ENCODE measurements around the gene TRIAP1. TPM values are rescaled to one million over a fixed set of nuclear protein-coding genes. Genes with fewer than 3 reads are reported as not detected.
"Not testable (repeated sequence)": the region's sequence is repeated elsewhere in the genome, so short reads cannot be mapped to it uniquely, and the experiment has no call there.

TRIAP1 gene
- total RNA-seq, 2 experiments from 2014 or later = 56.8 to 59.2 TPM

GRCh38 chr12:120466560-120467315 lies 20.6 kb upstream of the TRIAP1 start:
- peaks cover 37% of the 10 kb centered on the region for H3K4me1 Mint-ChIP-seq (ENCODE audit: low read depth)

DNA sequence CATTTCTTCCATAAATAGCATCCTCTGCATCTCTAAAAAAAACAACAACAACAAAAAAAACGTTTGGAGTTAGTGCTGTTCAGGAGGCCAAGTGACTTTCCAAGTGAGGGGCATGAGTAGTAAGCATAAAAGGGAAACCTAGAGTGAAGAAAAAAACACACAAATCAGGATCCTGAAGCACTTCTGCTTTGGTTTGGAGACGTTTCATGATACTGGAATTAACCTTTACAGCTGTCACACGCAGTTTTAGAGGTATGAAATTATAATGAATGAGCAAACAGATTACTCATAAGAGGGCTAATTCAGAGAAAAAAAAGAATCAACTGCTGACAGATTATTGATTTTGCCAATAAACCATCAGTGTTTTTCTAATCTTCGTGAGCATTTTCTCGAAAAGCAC lies 19.6 kb upstream of the TRIAP1 start:
- H3K27me3 Mint-ChIP-seq (ENCODE audit: low read depth) = no peaks in the 10 kb centered on the region
- H3K27ac Mint-ChIP-seq = peak overlapping the region; percentile 25
- intact Hi-C loops (cut with micrococcal nuclease) = loop anchor here (1.0 kb wide), 1 partner anchor 26 kb away; no protein-coding TSS in a partner anchor
- H3K4me3 Mint-ChIP-seq = no peak overlapping the region
- CTCF ChIA-PET = interaction anchor here (1.1 to 8.2 kb wide), 3 partner anchors 11 to 27 kb away, joined by 5 to 121 read pairs (median 12); partner anchors contain the start of gene COX6A1
- DNase-seq = no peak
- peaks cover 27% of the 10 kb centered on the region for H3K36me3 Mint-ChIP-seq (ENCODE audit: low read depth)
- H3K9me3 Mint-ChIP-seq = no peaks in the 10 kb centered on the region
- H3K4me1 Mint-ChIP-seq (ENCODE audit: low read depth) = peaks cover 30% of the 10 kb centered on the region

More at GRCh38 chr12:120466560-120467315, 20.6 kb upstream of the TRIAP1 start:
- Mint-ChIP-seq H3K4me3 (no peak overlapping the region), H3K9me3 (no peaks in the 10 kb centered on the region), H3K36me3 (ENCODE audit: low read depth) (peaks cover 24% of the 10 kb centered on the region), H3K27me3 (ENCODE audit: low read depth) (no peaks in the 10 kb centered on the region), H3K27ac (no peak overlapping the region)
- DNase-seq = peak; percentile 67
- intact Hi-C loops (cut with micrococcal nuclease) = loop anchor here (1.0 kb wide), 1 partner anchor 27 kb away; no protein-coding TSS in a partner anchor
- CTCF ChIA-PET = interaction anchor here (0.7 to 8.2 kb wide), 13 partner anchors 12 to 348 kb away, joined by 3 to 121 read pairs (median 4); partner anchors contain the start of gene COX6A1

DNA sequence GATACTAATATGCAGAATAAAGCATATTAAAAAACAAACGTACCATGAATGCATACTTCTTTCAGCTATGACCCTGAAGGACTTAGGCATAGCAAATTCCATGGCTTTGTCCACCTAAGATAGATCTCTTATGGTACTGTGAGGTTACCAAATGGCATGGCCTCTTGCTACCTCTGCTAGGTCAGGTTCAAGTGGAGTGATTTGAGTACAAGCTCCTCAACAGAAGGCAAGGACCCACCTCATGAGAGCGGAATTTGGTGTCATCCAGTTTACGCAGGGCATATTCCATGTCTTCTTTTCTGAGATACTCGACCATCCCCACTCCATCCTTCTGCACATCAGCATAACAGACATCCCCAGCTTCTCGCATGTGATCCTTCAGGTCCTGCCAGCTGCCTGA lies 17.5 kb upstream of the TRIAP1 start:
- intact Hi-C loops (cut with micrococcal nuclease) = no loop called here
- Mint-ChIP-seq H3K27me3 (ENCODE audit: low read depth) (no peaks in the 10 kb centered on the region), H3K4me3 (no peak overlapping the region), H3K36me3 (ENCODE audit: low read depth) (peaks cover 33% of the 10 kb centered on the region), H3K9me3 (no peaks in the 10 kb centered on the region), H3K27ac (no peak overlapping the region), H3K4me1 (ENCODE audit: low read depth) (peaks cover 25% of the 10 kb centered on the region)
- CTCF ChIA-PET = interaction anchor here (1.0 to 8.2 kb wide), 5 partner anchors 9 to 119 kb away, joined by 3 to 121 read pairs (median 3); no protein-coding TSS in a partner anchor
- no peak for DNase-seq

DNA sequence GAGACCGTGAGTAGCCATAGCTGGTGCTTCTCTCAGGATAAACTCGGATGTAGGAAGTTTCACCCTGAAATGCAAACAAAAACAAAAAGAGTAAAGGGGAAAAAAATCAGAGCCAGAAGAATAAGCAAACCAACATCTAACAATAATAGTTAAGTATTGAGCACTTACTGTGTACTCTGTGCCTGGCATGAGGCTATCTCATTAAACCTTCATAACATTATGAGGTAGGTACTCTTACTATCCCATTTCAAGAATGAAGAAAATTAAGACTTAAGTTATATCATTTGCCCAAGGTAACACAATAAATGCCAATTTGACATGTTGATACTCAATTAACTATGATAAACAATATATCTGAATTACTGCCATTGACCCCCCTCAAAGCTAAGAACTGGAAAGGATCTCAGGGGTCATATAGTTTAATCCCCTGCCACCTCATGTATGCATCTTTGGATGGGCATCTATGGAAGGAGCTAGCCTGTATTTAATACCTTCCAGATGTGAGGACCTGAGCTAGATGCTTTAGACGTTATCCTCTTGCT lies 16.0 kb upstream of the TRIAP1 start:
- no peak for DNase-seq
- intact Hi-C loops (cut with micrococcal nuclease) = no loop called here
- peaks cover 34% of the 10 kb centered on the region for H3K36me3 Mint-ChIP-seq (ENCODE audit: low read depth)
- H3K4me3 Mint-ChIP-seq = no peak overlapping the region
- peaks cover 15% of the 10 kb centered on the region for H3K4me1 Mint-ChIP-seq (ENCODE audit: low read depth)
- CTCF ChIA-PET = interaction anchor here (1.1 kb wide), 1 partner anchor 32 kb away, joined by 6 read pairs; no protein-coding TSS in a partner anchor
- H3K27ac Mint-ChIP-seq = peak overlapping the region; percentile 9
- no peaks in the 10 kb centered on the region for H3K27me3 Mint-ChIP-seq (ENCODE audit: low read depth)
- H3K9me3 Mint-ChIP-seq = no peaks in the 10 kb centered on the region

- no peaks in the 10 kb centered on the region for H3K4me1 Mint-ChIP-seq (ENCODE audit: low read depth)
- no peaks in the 10 kb centered on the region for H3K27me3 Mint-ChIP-seq (ENCODE audit: low read depth)
- intact Hi-C loops (cut with micrococcal nuclease) = no loop called here
- peak overlapping the region; percentile 3 for H3K27ac Mint-ChIP-seq
- peaks cover 36% of the 10 kb centered on the region for H3K36me3 Mint-ChIP-seq (ENCODE audit: low read depth)
- no peak overlapping the region for H3K4me3 Mint-ChIP-seq
- DNase-seq = no peak
- H3K9me3 Mint-ChIP-seq = no peaks in the 10 kb centered on the region
- CTCF ChIA-PET = interaction anchor here (1.2 to 1.6 kb wide), 2 partner anchors 13 to 20 kb away, joined by 4 to 5 read pairs; no protein-coding TSS in a partner anchor
Measured at GRCh38 chr12:120460157-120460556, 14.0 kb upstream of the TRIAP1 start.

DNA sequence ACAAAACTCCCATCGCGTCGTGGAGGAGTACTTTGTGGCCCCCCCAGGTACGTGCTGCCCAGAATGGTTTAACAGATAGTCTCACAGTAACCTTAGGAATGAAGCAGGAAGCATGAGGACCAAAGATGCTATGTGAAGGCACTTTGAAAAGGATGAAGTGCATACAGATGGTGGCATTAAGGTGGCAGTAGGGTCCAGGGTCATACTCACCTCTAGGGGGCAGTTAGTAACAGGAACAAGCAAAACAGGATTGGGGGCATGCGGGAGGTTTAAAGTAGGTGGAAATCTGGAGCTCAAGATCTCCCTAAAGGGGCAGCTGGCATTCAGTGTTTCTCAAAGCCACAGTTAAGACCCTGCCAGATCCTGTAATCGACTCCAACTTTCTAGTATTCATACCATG lies 10.9 kb upstream of the TRIAP1 start:
- Mint-ChIP-seq H3K36me3 (ENCODE audit: low read depth) (peaks cover 26% of the 10 kb centered on the region), H3K9me3 (no peaks in the 10 kb centered on the region), H3K27me3 (ENCODE audit: low read depth) (no peaks in the 10 kb centered on the region), H3K4me3 (no peak overlapping the region), H3K27ac (peak overlapping the region; percentile 28), H3K4me1 (ENCODE audit: low read depth) (peaks cover 3% of the 10 kb centered on the region)
- CTCF ChIA-PET = interaction anchor here (1.0 to 10.3 kb wide), 2 partner anchors 10 kb away, joined by 5 to 121 read pairs; partner anchors contain the start of gene SRSF9
- no peak for DNase-seq
- intact Hi-C loops (cut with micrococcal nuclease) = no loop called here

GRCh38 chr12:120455302-120455701 lies 9.1 kb upstream of the TRIAP1 start:
- intact Hi-C loops (cut with micrococcal nuclease) = no loop called here
- Mint-ChIP-seq H3K27ac (no peak overlapping the region), H3K27me3 (ENCODE audit: low read depth) (no peaks in the 10 kb centered on the region), H3K4me1 (ENCODE audit: low read depth) (peaks cover 5% of the 10 kb centered on the region), H3K9me3 (no peaks in the 10 kb centered on the region), H3K36me3 (ENCODE audit: low read depth) (peaks cover 22% of the 10 kb centered on the region), H3K4me3 (no peak overlapping the region)
- no peak for DNase-seq
- CTCF ChIA-PET = interaction anchor here (0.6 to 10.3 kb wide), 4 partner anchors 12 to 33 kb away, joined by 3 to 121 read pairs (median 3); partner anchors contain the start of gene SRSF9

DNA sequence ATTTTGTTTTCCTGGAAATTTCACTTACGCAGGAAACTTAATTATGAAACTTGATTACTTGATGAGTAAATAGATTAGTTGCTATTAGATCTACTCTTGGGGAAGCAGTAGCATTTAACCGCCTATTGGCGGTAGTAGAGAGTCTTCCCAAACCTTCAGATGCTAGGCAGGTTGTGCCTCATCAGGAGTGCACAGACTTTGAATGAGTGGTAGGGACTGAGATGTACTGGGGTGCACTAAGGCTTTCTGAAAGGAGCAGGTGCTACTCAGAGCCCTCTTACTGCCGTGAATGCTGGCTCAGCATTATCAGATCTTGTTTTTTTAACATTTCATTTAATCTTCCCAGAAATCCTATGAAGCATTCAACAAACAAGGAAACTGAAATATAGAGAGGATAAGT lies 7.8 kb upstream of the TRIAP1 start:
- peaks cover 24% of the 10 kb centered on the region for H3K36me3 Mint-ChIP-seq (ENCODE audit: low read depth)

DNA sequence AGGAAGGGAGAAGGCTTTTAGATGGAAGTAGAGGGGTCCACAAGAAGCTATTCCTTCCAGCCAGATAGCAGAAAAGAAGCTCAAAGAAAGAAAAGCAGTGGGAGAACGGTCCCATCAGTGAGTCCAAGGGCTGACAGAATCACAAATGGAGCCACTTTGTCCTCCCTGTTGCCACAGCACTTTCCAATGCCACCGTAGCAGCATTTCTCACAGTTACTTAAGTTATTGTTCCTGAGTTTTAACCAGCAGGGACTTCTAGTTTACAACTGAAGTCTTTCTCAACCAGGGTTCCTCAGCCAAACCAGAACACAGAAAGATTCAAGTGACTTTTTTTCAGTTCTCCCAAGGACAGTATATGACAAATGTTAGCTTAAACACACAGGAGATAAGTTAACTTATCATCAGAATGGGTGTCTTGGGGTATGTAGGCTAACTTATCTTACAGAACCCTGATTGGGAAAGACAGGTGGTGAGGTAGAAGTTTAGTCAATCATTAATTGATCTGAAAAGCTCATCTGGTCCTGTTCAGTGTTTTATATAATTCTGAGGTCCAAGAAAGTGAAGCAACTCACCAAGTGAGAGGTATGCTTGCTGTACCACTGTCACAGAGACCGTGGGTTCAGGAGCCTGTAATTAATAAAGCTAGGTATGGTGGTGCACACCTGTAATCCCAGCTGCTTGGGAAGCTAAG lies 7.0 kb upstream of the TRIAP1 start:
- H3K4me3 Mint-ChIP-seq = no peak overlapping the region
- peaks cover 26% of the 10 kb centered on the region for H3K36me3 Mint-ChIP-seq (ENCODE audit: low read depth)

More for the DNA sequence above, 7.8 kb upstream of the TRIAP1 start:
- H3K9me3 Mint-ChIP-seq = no peaks in the 10 kb centered on the region
- no peak overlapping the region for H3K4me3 Mint-ChIP-seq
- H3K27ac Mint-ChIP-seq = no peak overlapping the region
- intact Hi-C loops (cut with micrococcal nuclease) = no loop called here
- peak; percentile 40 for DNase-seq
- no peaks in the 10 kb centered on the region for H3K27me3 Mint-ChIP-seq (ENCODE audit: low read depth)
- CTCF ChIA-PET = interaction anchor here (0.5 to 10.3 kb wide), 5 partner anchors 11 to 504 kb away, joined by 3 to 121 read pairs (median 7); partner anchors contain the start of gene SRSF9
- H3K4me1 Mint-ChIP-seq (ENCODE audit: low read depth) = peaks cover 10% of the 10 kb centered on the region

DNA sequence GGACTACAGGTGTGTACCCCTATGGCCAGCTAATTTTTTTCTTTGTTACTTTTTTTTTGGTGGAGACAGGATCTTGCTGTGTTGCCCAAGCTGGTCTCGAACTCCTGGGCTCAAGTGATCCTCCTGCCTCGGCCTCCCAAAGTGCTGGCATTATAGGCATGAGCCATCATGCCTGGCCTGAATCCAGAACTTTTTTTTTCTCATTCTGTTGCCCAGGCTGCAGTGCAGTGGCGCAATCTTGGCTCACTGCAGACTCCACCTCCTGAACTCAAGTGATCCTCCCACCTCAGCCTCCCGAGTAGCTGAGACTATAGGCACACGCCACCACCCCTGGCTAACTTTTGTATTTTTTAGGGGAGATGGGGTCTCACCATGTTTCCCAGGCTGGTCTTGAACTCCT lies 6.3 kb upstream of the TRIAP1 start:
- Mint-ChIP-seq H3K4me1 (ENCODE audit: low read depth) (peaks cover 20% of the 10 kb centered on the region), H3K36me3 (ENCODE audit: low read depth) (peaks cover 26% of the 10 kb centered on the region)
- DNase-seq; intact Hi-C loops (cut with micrococcal nuclease); H3K27me3 Mint-ChIP-seq (ENCODE audit: low read depth); H3K27ac Mint-ChIP-seq; H3K9me3 Mint-ChIP-seq; H3K4me3 Mint-ChIP-seq: not testable (repeated sequence)
- CTCF ChIA-PET = interaction anchor here (0.6 to 10.3 kb wide), 5 partner anchors 10 to 1244 kb away, joined by 3 to 121 read pairs (median 4); partner anchors contain the start of genes COX6A1 and SRSF9

More for the DNA sequence above, 7.0 kb upstream of the TRIAP1 start:
- H3K9me3 Mint-ChIP-seq = no peaks in the 10 kb centered on the region
- intact Hi-C loops (cut with micrococcal nuclease) = no loop called here
- DNase-seq = no peak
- H3K27me3 Mint-ChIP-seq (ENCODE audit: low read depth) = no peaks in the 10 kb centered on the region
- H3K27ac Mint-ChIP-seq = peak overlapping the region; percentile 30
- H3K4me1 Mint-ChIP-seq (ENCODE audit: low read depth) = peaks cover 13% of the 10 kb centered on the region
- CTCF ChIA-PET = interaction anchor here (0.5 to 10.3 kb wide), 7 partner anchors 11 to 275 kb away, joined by 3 to 121 read pairs (median 5); partner anchors contain the start of genes COX6A1 and SRSF9

- CTCF ChIA-PET = interaction anchor here (0.6 to 2.2 kb wide), 4 partner anchors 9 to 19 kb away, joined by 3 to 6 read pairs (median 5); no protein-coding TSS in a partner anchor
- Mint-ChIP-seq H3K4me3 (peak overlapping the region; percentile 95), H3K27ac (no peak overlapping the region), H3K27me3 (ENCODE audit: low read depth) (no peaks in the 10 kb centered on the region), H3K36me3 (ENCODE audit: low read depth) (peaks cover 26% of the 10 kb centered on the region), H3K9me3 (no peaks in the 10 kb centered on the region), H3K4me1 (ENCODE audit: low read depth) (peaks cover 45% of the 10 kb centered on the region)
- intact Hi-C loops (cut with micrococcal nuclease) = loop anchor here (2.0 kb wide), 2 partner anchors 21 to 49 kb away; partner anchors contain the start of genes DYNLL1 and SRSF9
- no peak for DNase-seq
Measured at GRCh38 chr12:120447992-120448391, 1.8 kb upstream of the TRIAP1 start.

Measured in activated naive CD4-positive, alpha-beta T cell treated with anti-CD3 and anti-CD28 coated beads for 36 hours (primary cell).